Neural cell (in vitro differentiated cells): ENCODE results near the gene ZNF445. TPM values are rescaled to one million over a fixed set of nuclear protein-coding genes. Genes with fewer than 3 reads are reported as not detected.
"Not testable (repeated sequence)": the region's sequence is repeated elsewhere in the genome, so short reads cannot be mapped to it uniquely, and the experiment has no call there.

Experiments
- H2AFZ ChIP-seq: fragments of 200-600, 300-800 bp; sonication (generic), shearing (Covaris generic); 2 replicates; pipeline ENCODE4 v1.6.0; 2014; ENCODE audit warnings: low read depth, mild to moderate bottlenecking, antibody characterized with exemption, low read length, moderate library complexity
- H3F3A ChIP-seq: fragments of 200-600 bp; shearing (Covaris generic); 2 replicates; pipeline ENCODE4 v1.6.1; 2016; ENCODE audit warnings: mild to moderate bottlenecking, moderate library complexity, mixed read lengths, antibody characterized with exemption, low read length; ENCODE audit not compliant: insufficient read depth, poor library complexity, severe bottlenecking
- H3K27ac ChIP-seq: fragments of 200-600, 300-800 bp; sonication (generic), shearing (Covaris generic); 2 replicates; pipeline ENCODE4 v1.5.1; 2014; ENCODE audit warnings: mild to moderate bottlenecking, low read length, moderate library complexity
- H3K27me3 ChIP-seq: fragments of 300-800, 200-600 bp; sonication (generic), shearing (Covaris generic); 2 replicates; pipeline ENCODE4 v1.6.0; 2014; ENCODE audit warnings: mild to moderate bottlenecking, low read depth, low read length, moderate library complexity; ENCODE audit not compliant: insufficient read depth
- H3K36me3 ChIP-seq: fragments of 300-800, 200-600 bp; sonication (generic), shearing (Covaris generic); 2 replicates; pipeline ENCODE4 v1.5.1; 2014; ENCODE audit warnings: mild to moderate bottlenecking, antibody characterized with exemption, low read length, moderate library complexity; ENCODE audit not compliant: insufficient read depth
- H3K4me2 ChIP-seq: fragments of 300-800, 200-600 bp; sonication (generic), shearing (Covaris generic); 2 replicates; pipeline ENCODE4 v1.6.0; 2014; ENCODE audit warnings: mild to moderate bottlenecking, low read length
- H3K4me3 ChIP-seq: fragments of 300-800, 200-600 bp; sonication (generic), shearing (Covaris generic); 2 replicates; pipeline ENCODE4 v1.5.1; 2014; ENCODE audit warnings: mild to moderate bottlenecking, low read length, moderate library complexity
- H3K79me2 ChIP-seq: fragments of 200-600 bp; shearing (Covaris generic); replicated peaks from 2 replicates; pipeline ENCODE4 v1.6.0; 2014; ENCODE audit warnings: mild to moderate bottlenecking, low read length, moderate library complexity; ENCODE audit not compliant: insufficient read depth
- H3K9ac ChIP-seq: fragments of 300-800, 200-600 bp; sonication (generic), shearing (Covaris generic); 2 replicates; pipeline ENCODE4 v1.6.1; 2016; ENCODE audit warnings: mild to moderate bottlenecking, low read length, mixed read lengths
- H3K9me2 ChIP-seq: fragments of 200-600 bp; shearing (Covaris generic); 2 replicates; pipeline ENCODE4 v1.6.1; 2016; ENCODE audit warnings: mild to moderate bottlenecking, low read length, mixed read lengths; ENCODE audit not compliant: insufficient read depth
- H3K9me3 ChIP-seq: fragments of 200-600, 300-800 bp; sonication (generic), shearing (Covaris generic); 2 replicates; pipeline ENCODE4 v1.6.1; 2016; ENCODE audit warnings: mild to moderate bottlenecking, mixed run types, low read length, moderate library complexity, mixed read lengths
- H4K20me1 ChIP-seq: fragments of 200-600 bp; shearing (Covaris generic); 2 replicates; pipeline ENCODE4 v1.6.1; 2016; ENCODE audit warnings: mild to moderate bottlenecking, mixed run types; ENCODE audit not compliant: insufficient read depth
- CTCF ChIP-seq: fragments of 450-650 bp; IDR thresholded peaks from 2 replicates; pipeline ENCODE4 v1.5.1; 2014; ENCODE audit warnings: antibody characterized with exemption, mild to moderate bottlenecking, moderate library complexity; ENCODE audit not compliant: poor library complexity, severe bottlenecking
- EP300 ChIP-seq: fragments of 450-650 bp; conservative IDR thresholded peaks from 2 replicates; pipeline ENCODE4 v1.6.1; 2014; ENCODE audit warnings: antibody characterized with exemption, mild to moderate bottlenecking, moderate library complexity; ENCODE audit not compliant: poor library complexity, severe bottlenecking
- EZH2 ChIP-seq: fragments of 200-600, 300-800 bp; shearing (Covaris generic), sonication (generic); IDR thresholded peaks from 2 replicates; pipeline ENCODE4 v1.6.1; 2014; ENCODE audit warnings: antibody characterized with exemption, low read length, borderline replicate concordance, mild to moderate bottlenecking; ENCODE audit not compliant: insufficient read depth, poor library complexity, severe bottlenecking
- POLR2AphosphoS5 ChIP-seq: IDR thresholded peaks from 2 replicates; pipeline ENCODE4 v1.6.1; 2012
- RAD21 ChIP-seq: fragments of 450-650 bp; conservative IDR thresholded peaks from 2 replicates; pipeline ENCODE4 v1.6.1; 2014; ENCODE audit warnings: antibody characterized with exemption, mild to moderate bottlenecking, moderate library complexity
- SMC3 ChIP-seq: fragments of 450-650 bp; conservative IDR thresholded peaks from 2 replicates; pipeline ENCODE4 v1.6.1; 2014; ENCODE audit warnings: antibody characterized with exemption, mild to moderate bottlenecking, moderate library complexity; ENCODE audit not compliant: poor library complexity
- TAF1 ChIP-seq: IDR thresholded peaks from 2 replicates; pipeline ENCODE4 v1.6.1; 2012; ENCODE audit warnings: low read depth
- polyA plus RNA-seq: library from polyadenylated mRNA; depleted of rRNA; stranded (reverse); fragments of >200 nt; gene quantifications from 2 replicates; pipeline ENCODE4 v1.2.3, GENCODE V29; 2014

ZNF445 gene
- polyA plus RNA-seq, 1 donor from 2014 or later = 15.8 TPM

- not testable (repeated sequence) for H4K20me1 ChIP-seq, H3K36me3 ChIP-seq, H3K27me3 ChIP-seq, H3K4me3 ChIP-seq, H3F3A ChIP-seq, H3K4me2 ChIP-seq, H3K27ac ChIP-seq, H3K9ac ChIP-seq, H3K79me2 ChIP-seq, H2AFZ ChIP-seq, H3K9me3 ChIP-seq, H3K9me2 ChIP-seq
Observed at GRCh38 chr3:44460050-44460449, 17.4 kb downstream of the ZNF445 start.

GRCh38 chr3:44455318-44455717, 22.2 kb downstream of the ZNF445 start:
- peaks cover 14% of the 10 kb centered on the region for H3K36me3 ChIP-seq
- H3F3A ChIP-seq = no peaks in the 10 kb centered on the region
- H3K9me3 ChIP-seq = no peaks in the 10 kb centered on the region
- TF ChIP-seq TAF1 (no peak), SMC3 (no peak), CTCF (no peak)
- H3K9me2 ChIP-seq = no peaks in the 10 kb centered on the region
- no peak overlapping the region for H3K4me3 ChIP-seq
- no peak overlapping the region for H3K9ac ChIP-seq
- H4K20me1 ChIP-seq = no peaks in the 10 kb centered on the region
- no peaks in the 10 kb centered on the region for H3K27me3 ChIP-seq
- H3K27ac ChIP-seq = no peak overlapping the region
- H2AFZ ChIP-seq = no peak overlapping the region
- peaks cover 11% of the 10 kb centered on the region for H3K79me2 ChIP-seq
- H3K4me2 ChIP-seq = no peak overlapping the region

- no peaks in the 10 kb centered on the region for H4K20me1 ChIP-seq
- no peaks in the 10 kb centered on the region for H3F3A ChIP-seq
- H3K9me3 ChIP-seq = no peaks in the 10 kb centered on the region
- no peak overlapping the region for H3K9ac ChIP-seq
- H3K27me3 ChIP-seq = no peaks in the 10 kb centered on the region
- no peak overlapping the region for H3K4me2 ChIP-seq
- H3K27ac ChIP-seq = no peak overlapping the region
- no peak for TF ChIP-seq EP300
- TF ChIP-seq POLR2AphosphoS5 = no peak
- no peak for TF ChIP-seq SMC3
- TF ChIP-seq EZH2 = no peak
- TF ChIP-seq RAD21 = no peak
- no peak for TF ChIP-seq TAF1
- TF ChIP-seq CTCF = no peak
- no peak overlapping the region for H3K4me3 ChIP-seq
- no peak overlapping the region for H2AFZ ChIP-seq
- no peaks in the 10 kb centered on the region for H3K9me2 ChIP-seq
- H3K79me2 ChIP-seq = peaks cover 11% of the 10 kb centered on the region
- peaks cover 18% of the 10 kb centered on the region for H3K36me3 ChIP-seq
Observed at GRCh38 chr3:44454258-44454657, 23.2 kb downstream of the ZNF445 start.
